Ishikawa (cell line): ENCODE results near the gene NRG3.

Experiments
- CEBPB ChIP-seq: IDR thresholded peaks from 2 replicates; pipeline ENCODE4 v1.6.1; 2012
- CREB1 ChIP-seq: IDR thresholded peaks from 2 replicates; pipeline ENCODE4 v1.6.1; 2012; ENCODE audit warnings: low read depth
- EGR1 ChIP-seq: IDR thresholded peaks from 2 replicates; pipeline ENCODE4 v1.6.1; 2012
- EP300 ChIP-seq: IDR thresholded peaks from 2 replicates; pipeline ENCODE4 v1.6.1; 2012; ENCODE audit warnings: borderline replicate concordance
- FOXM1 ChIP-seq: IDR thresholded peaks from 2 replicates; pipeline ENCODE4 v1.6.1; 2012; ENCODE audit warnings: low read depth, borderline replicate concordance
- MAX ChIP-seq: IDR thresholded peaks from 2 replicates; pipeline ENCODE4 v1.6.1; 2012
- NFIC ChIP-seq: IDR thresholded peaks from 2 replicates; pipeline ENCODE4 v1.6.1; 2012
- RAD21 ChIP-seq: IDR thresholded peaks from 2 replicates; pipeline ENCODE4 v1.6.1; 2012; ENCODE audit warnings: low read depth
- REST ChIP-seq: IDR thresholded peaks from 2 replicates; pipeline ENCODE4 v1.6.1; 2012; ENCODE audit warnings: low read depth, mild to moderate bottlenecking
- TAF1 ChIP-seq: IDR thresholded peaks from 2 replicates; pipeline ENCODE4 v1.6.1; 2012; ENCODE audit warnings: low read depth, mild to moderate bottlenecking
- TCF12 ChIP-seq: IDR thresholded peaks from 2 replicates; pipeline ENCODE4 v1.6.1; 2012; ENCODE audit warnings: low read depth
- TEAD4 ChIP-seq: IDR thresholded peaks from 2 replicates; pipeline ENCODE4 v1.6.1; 2012
- USF1 ChIP-seq: IDR thresholded peaks from 2 replicates; pipeline ENCODE4 v1.6.1; 2012
- YY1 ChIP-seq: IDR thresholded peaks from 2 replicates; pipeline ENCODE4 v1.6.1; 2012; ENCODE audit warnings: low read depth
- ZBTB7A ChIP-seq: IDR thresholded peaks from 2 replicates; pipeline ENCODE4 v1.6.1; 2012; ENCODE audit warnings: low read depth

NRG3 gene

GRCh38 chr10:82674036-82674435, 799.0 kb downstream of the NRG3 start:
- no peak for TF ChIP-seq MAX

GRCh38 chr10:82680608-82681007, 805.6 kb downstream of the NRG3 start:
- no peak for TF ChIP-seq TCF12
- no peak for TF ChIP-seq TEAD4
- TF ChIP-seq MAX, result no peak
- no peak for TF ChIP-seq TAF1
- TF ChIP-seq YY1, result no peak
- no peak for TF ChIP-seq RAD21
- no peak for TF ChIP-seq CEBPB
- TF ChIP-seq CREB1, result no peak
- TF ChIP-seq USF1, result no peak
- no peak for TF ChIP-seq FOXM1
- TF ChIP-seq REST, result no peak
- TF ChIP-seq NFIC, result no peak
- no peak for TF ChIP-seq ZBTB7A
- no peak for TF ChIP-seq EGR1

GRCh38 chr10:82683945-82684344, 809.0 kb downstream of the NRG3 start:
- TF ChIP-seq USF1, result no peak
- no peak for TF ChIP-seq EGR1
- TF ChIP-seq NFIC, result no peak
- TF ChIP-seq TEAD4, result no peak
- no peak for TF ChIP-seq CREB1
- no peak for TF ChIP-seq YY1
- TF ChIP-seq EP300, result no peak
- no peak for TF ChIP-seq TAF1
- TF ChIP-seq MAX, result no peak
- TF ChIP-seq REST, result no peak
- TF ChIP-seq TCF12, result no peak
- no peak for TF ChIP-seq FOXM1
- TF ChIP-seq RAD21, result no peak
- no peak for TF ChIP-seq CEBPB
- no peak for TF ChIP-seq ZBTB7A

- TF ChIP-seq MAX, result no peak
- no peak for TF ChIP-seq USF1
- no peak for TF ChIP-seq EGR1
- no peak for TF ChIP-seq ZBTB7A
- no peak for TF ChIP-seq EP300
- no peak for TF ChIP-seq TEAD4
- no peak for TF ChIP-seq RAD21
Observed at GRCh38 chr10:82685087-82685486, 810.1 kb downstream of the NRG3 start.

GRCh38 chr10:82691211-82691610, 816.2 kb downstream of the NRG3 start:
- TF ChIP-seq YY1 (no peak), USF1 (no peak), MAX (no peak), ZBTB7A (no peak), TCF12 (no peak), TEAD4 (no peak), CREB1 (no peak), NFIC (no peak), CEBPB (no peak), RAD21 (no peak), EGR1 (no peak)
